SK-N-SH (cell line): ENCODE measurements around the gene RAB4A. TPM values are rescaled to one million over a fixed set of nuclear protein-coding genes. Genes with fewer than 3 reads are reported as not detected.
A peak's percentile ranks its signal among the peaks of the same experiment; 100 is the strongest.

ENCODE experiments used
- CTCF ChIA-PET: fragments of 300-600, 350-600 bp; formaldehyde crosslinking; extraction: SDS; loops from one replicate; lab custom pipeline; 2021; lab: Yijun Ruan, JAX
- POLR2A ChIA-PET: fragments of 350-600 bp; sonication (Branson Sonifier 250); formaldehyde crosslinking; extraction: SDS; loops from one replicate; lab custom pipeline; 2020; ENCODE audit warnings: antibody characterized with exemption, inconsistent platforms; lab: Yijun Ruan, JAX
- DNase-seq: peaks from one replicate; pipeline ENCODE4 v3.0.0; 2012
- H2AFZ ChIP-seq: fragments of 200-600 bp; sonication (generic); 2 replicates; pipeline ENCODE4 v1.8.1; 2016; ENCODE audit warnings: antibody characterized with exemption, mild to moderate bottlenecking, low read depth
- H3F3A ChIP-seq: fragments of 200-600 bp; sonication (generic); replicated peaks from 2 replicates; pipeline ENCODE3; 2016; ENCODE audit warnings: antibody characterized with exemption, mild to moderate bottlenecking; ENCODE audit not compliant: insufficient read depth
- H3K27ac ChIP-seq, 2 experiments: fragments of 200-500 bp in 1 of 2; fragments of 200-600 bp in 1 of 2; sonication (Bioruptor generic) in 1 of 2; sonication (generic), shearing (Covaris generic) in 1 of 2; 2 replicates each; pipeline versions ENCODE4 v1.5.1 to v1.6.1; 2014 to 2016; ENCODE audit warnings: low read depth in 2 of 2, inconsistent platforms in 1 of 2, low read length in 1 of 2, mild to moderate bottlenecking in 1 of 2, mixed read lengths in 1 of 2
- H3K27me3 ChIP-seq: fragments of 200-600 bp; sonication (generic), shearing (Covaris generic); 2 replicates; pipeline ENCODE4 v1.6.1; 2016; ENCODE audit warnings: mixed run types; ENCODE audit not compliant: insufficient read depth
- H3K36me3 ChIP-seq, 2 experiments: fragments of 200-500 bp in 1 of 2; fragments of 200-600 bp in 1 of 2; sonication (Bioruptor generic) in 1 of 2; sonication (generic) in 1 of 2; replicated peaks in 1 of 2; 2 replicates each; pipeline versions ENCODE3 to v1.5.1; 2014 to 2016; ENCODE audit warnings: low read length in 1 of 2, mild to moderate bottlenecking in 1 of 2; ENCODE audit not compliant: insufficient read depth in 2 of 2, control insufficient read depth in 1 of 2
- H3K4me1 ChIP-seq, 2 experiments: fragments of 200-500 bp in 1 of 2; fragments of 200-600 bp in 1 of 2; sonication (Bioruptor generic) in 1 of 2; sonication (generic), shearing (Covaris generic) in 1 of 2; 2 replicates each; pipeline versions ENCODE4 v1.5.1 to v1.6.1; 2014 to 2016; ENCODE audit warnings: low read depth in 1 of 2, low read length in 1 of 2, mixed run types in 1 of 2; ENCODE audit not compliant: insufficient read depth in 2 of 2, control insufficient read depth in 1 of 2
- H3K4me2 ChIP-seq: fragments of 200-600 bp; sonication (generic), shearing (Covaris generic); 2 replicates; pipeline ENCODE4 v1.6.1; 2017; ENCODE audit warnings: mixed run types
- H3K4me3 ChIP-seq, 2 experiments: fragments of 200-500 bp in 1 of 2; fragments of 200-600 bp in 1 of 2; sonication (Bioruptor generic) in 1 of 2; sonication (generic), shearing (Covaris generic) in 1 of 2; 2 replicates each; pipeline versions ENCODE4 v1.5.1 to v1.8.1; 2014 to 2016; ENCODE audit warnings: low read depth in 2 of 2, inconsistent platforms in 1 of 2, low read length in 1 of 2, mild to moderate bottlenecking in 1 of 2, mixed read lengths in 1 of 2, moderate library complexity in 1 of 2
- H3K79me2 ChIP-seq: fragments of 200-600 bp; sonication (generic); 2 replicates; pipeline ENCODE4 v1.8.1; 2017; ENCODE audit warnings: mild to moderate bottlenecking; ENCODE audit not compliant: insufficient read depth
- H3K9ac ChIP-seq: fragments of 200-600 bp; sonication (generic); 2 replicates; pipeline ENCODE4 v1.6.1; 2017; ENCODE audit warnings: mixed run types
- H3K9me2 ChIP-seq: fragments of 200-600 bp; sonication (generic); 2 replicates; pipeline ENCODE4 v1.6.1; 2017; ENCODE audit warnings: mixed run types
- H3K9me3 ChIP-seq: fragments of 200-600 bp; sonication (generic); 2 replicates; pipeline ENCODE4 v1.6.1; 2017; ENCODE audit warnings: mixed run types, mild to moderate bottlenecking, moderate library complexity
- H4K20me1 ChIP-seq: fragments of 200-600 bp; sonication (generic); 2 replicates; pipeline ENCODE4 v1.6.1; 2017; ENCODE audit warnings: mild to moderate bottlenecking, mixed run types; ENCODE audit not compliant: insufficient read depth
- EP300 ChIP-seq, 2 experiments: IDR thresholded peaks; 2 replicates each; pipeline versions ENCODE4 v1.4.0 to v1.6.1; 2012; ENCODE audit warnings: borderline replicate concordance in 1 of 2, low read depth in 1 of 2, low read length in 1 of 2
- FOSL2 ChIP-seq: IDR thresholded peaks from 2 replicates; pipeline ENCODE4 v1.4.0; 2012; ENCODE audit warnings: low read depth, mild to moderate bottlenecking, moderate library complexity, borderline replicate concordance
- FOXJ3 ChIP-seq: sonication (generic); formaldehyde crosslinking; IDR thresholded peaks from 2 replicates; pipeline ENCODE4 v1.5.1; 2020; ENCODE audit warnings: mild to moderate bottlenecking, missing genetic modification reagents
- FOXM1 ChIP-seq: IDR thresholded peaks from 2 replicates; pipeline ENCODE4 v1.4.0; 2012; ENCODE audit warnings: low read depth, mild to moderate bottlenecking
- GATA2 ChIP-seq: sonication (generic); formaldehyde crosslinking; IDR thresholded peaks from 2 replicates; pipeline ENCODE4 v1.5.0; 2020; ENCODE audit warnings: mild to moderate bottlenecking, missing genetic modification reagents
- MEF2A ChIP-seq: IDR thresholded peaks from 2 replicates; pipeline ENCODE4 v1.4.0; 2012; ENCODE audit warnings: low read depth, borderline replicate concordance
- MXI1 ChIP-seq: IDR thresholded peaks from 2 replicates; pipeline ENCODE4 v1.6.1; 2012; ENCODE audit warnings: mild to moderate bottlenecking, low read depth, low read length, improper control_type of control experiment
- RCOR1 ChIP-seq: fragments of 150-350 bp; IDR thresholded peaks from 2 replicates; pipeline ENCODE4 v1.6.1; 2017; ENCODE audit warnings: antibody characterized with exemption, low read length
- SMC3 ChIP-seq: IDR thresholded peaks from 2 replicates; pipeline ENCODE4 v1.6.1; 2012; ENCODE audit warnings: low read depth, low read length, improper control_type of control experiment
- TCF12 ChIP-seq: IDR thresholded peaks from 2 replicates; pipeline ENCODE4 v1.4.0; 2012
- WGBS: methylation state at CpG from one replicate; pipeline ENCODE4 v1.1.6; 2017; ENCODE audit warnings: low lambda C conversion rate; 5-methylcytosine and 5-hydroxymethylcytosine counted together
- polyA plus RNA-seq, 3 experiments: library from polyadenylated mRNA; depleted of rRNA; stranded (reverse); fragments of >200 nt; gene quantifications; 2 replicates each; pipeline ENCODE4 v1.2.3, GENCODE V29; 2012

RAB4A gene
- polyA plus RNA-seq, 1 of the 3 experiments (the other 2 are of a cell fraction) = 28.1 TPM

- H3K9me2 ChIP-seq = no peaks in the 10 kb centered on the region
- H3K4me3 ChIP-seq = no peak overlapping the region
- H3K9me3 ChIP-seq = no peaks in the 10 kb centered on the region
- DNase-seq = no peak
- no peak overlapping the region for H3K4me2 ChIP-seq
- H3K9ac ChIP-seq = no peak overlapping the region
- H2AFZ ChIP-seq = no peak overlapping the region
- TF ChIP-seq EP300 (IDR thresholded peaks at IDR 0.05; ENCODE audit: borderline replicate concordance in 1 of 2, low read depth in 1 of 2, low read length in 1 of 2) (no peak), FOXM1 (no peak), MEF2A (no peak)
- H3K79me2 ChIP-seq = no peaks in the 10 kb centered on the region
- H3K36me3 ChIP-seq = no peaks in the 10 kb centered on the region
- WGBS = 89% methylated on average over 12 of the region's 12 CpGs
- no peaks in the 10 kb centered on the region for H4K20me1 ChIP-seq
- peaks cover 0 to 15% of the 10 kb centered on the region in 2 experiments; a peak in 2 of 4 replicates for H3K4me1 ChIP-seq
- H3K27me3 ChIP-seq = no peaks in the 10 kb centered on the region
- ChIA-PET CTCF (interaction anchor here (1.4 to 8.4 kb wide), 2 partner anchors 263 to 517 kb away, joined by 5 to 61 read pairs; no protein-coding TSS in a partner anchor), POLR2A (no interaction called here)
- no peaks in the 10 kb centered on the region for H3F3A ChIP-seq
- H3K27ac ChIP-seq = peak overlapping the region in 1 of 2 experiments; percentile 24; a peak in 2 of 4 replicates
These were observed 18.5 kb upstream of the RAB4A start for GRCh38 chr1:229252228-229252984.

- no peak for TF ChIP-seq FOSL2
- 0 out of 2 replicates have a peak, but pooled peaks have one; percentile 26 for TF ChIP-seq TCF12
- peak; percentile 76 for TF ChIP-seq GATA2 (CRISPR knock-in tag)
- peak; percentile 33; the same call in 1 of the 2 replicates for TF ChIP-seq MXI1
- no peak for TF ChIP-seq FOXM1
- TF ChIP-seq RCOR1 = peak; percentile 7; the same call in 1 of the 2 replicates
- TF ChIP-seq SMC3 = no peak
- TF ChIP-seq FOXJ3 (CRISPR knock-in tag) = 0 out of 2 replicates have a peak, but pooled peaks have one; percentile 33
These were observed 17.5 kb upstream of the RAB4A start for GRCh38 chr1:229253151-229253974.

More at GRCh38 chr1:229253151-229253974, 17.5 kb upstream of the RAB4A start:
- H3K9me3 ChIP-seq = no peaks in the 10 kb centered on the region
- ChIA-PET CTCF (interaction anchor here (0.6 to 8.4 kb wide), 9 partner anchors 12 to 589 kb away, joined by 3 to 143 read pairs (median 25); partner anchors contain the start of genes RAB4A and RHOU), POLR2A (no interaction called here)
- no peak overlapping the region for H3K9ac ChIP-seq
- peak overlapping the region; percentile 26; the same call in 1 of the 2 replicates for H2AFZ ChIP-seq
- H3K4me2 ChIP-seq = peak overlapping the region; percentile 20; the same call in 1 of the 2 replicates
- H4K20me1 ChIP-seq = no peaks in the 10 kb centered on the region
- DNase-seq = peak; percentile 48
- H3K79me2 ChIP-seq = no peaks in the 10 kb centered on the region
- no peaks in the 10 kb centered on the region for H3K36me3 ChIP-seq
- H3K4me3 ChIP-seq = no peak overlapping the region
- peak overlapping the region in 1 of 2 experiments; percentile 44; a peak in 2 of 4 replicates for H3K27ac ChIP-seq
- no peaks in the 10 kb centered on the region for H3K9me2 ChIP-seq
- H3F3A ChIP-seq = no peaks in the 10 kb centered on the region
- 25% methylated on average over 13 of the region's 13 CpGs for WGBS
- H3K27me3 ChIP-seq = no peaks in the 10 kb centered on the region
- H3K4me1 ChIP-seq = peaks cover 0 to 15% of the 10 kb centered on the region in 2 experiments; a peak in 2 of 4 replicates
